Stimulated activated CD8-positive, alpha-beta memory T cell treated with anti-CD3 and anti-CD28 coated beads, Interleukin-15, amount 100 ng/mL, for 48 hours (primary cell): ENCODE results near the gene FRMD4B.

Source experiments
- DNase-seq, 2 donors: peaks; one replicate each; pipeline ENCODE4 v3.0.0-alpha.2; 2020; ENCODE audit warnings: low read depth in 2 of 2

Gene FRMD4B

GRCh38 chr3:69203631-69204314 is 182.1 kb downstream of the FRMD4B start:
- DNase-seq = no peak

- no peak for DNase-seq
Observed at GRCh38 chr3:69201658-69202057, 184.2 kb downstream of the FRMD4B start.

- peak in 1 of 2 donors; percentile 50 for DNase-seq
Observed at GRCh38 chr3:69200384-69201068, 185.4 kb downstream of the FRMD4B start.

- no peak for DNase-seq
Observed at GRCh38 chr3:69199942-69200341, 185.9 kb downstream of the FRMD4B start.

GRCh38 chr3:69197922-69198530 is 187.9 kb downstream of the FRMD4B start:
- DNase-seq = peak in 1 of 2 donors; percentile 62

- no peak for DNase-seq
Observed at GRCh38 chr3:69197455-69197854, 188.4 kb downstream of the FRMD4B start.

- no peak for DNase-seq
Observed at GRCh38 chr3:69196876-69197275, 189.0 kb downstream of the FRMD4B start.

GRCh38 chr3:69194431-69195165 is 191.3 kb downstream of the FRMD4B start:
- no peak for DNase-seq

- no peak for DNase-seq
Observed at GRCh38 chr3:69193749-69194148, 192.1 kb downstream of the FRMD4B start.

GRCh38 chr3:69191516-69191915 is 194.4 kb downstream of the FRMD4B start:
- no peak for DNase-seq

- no peak for DNase-seq
Observed at GRCh38 chr3:69189487-69189886, 196.4 kb downstream of the FRMD4B start.

- DNase-seq = no peak
Observed at GRCh38 chr3:69186575-69187093, 199.3 kb downstream of the FRMD4B start.

GRCh38 chr3:69182588-69183316 is 203.1 kb downstream of the FRMD4B start:
- DNase-seq = no peak

- DNase-seq = no peak
Observed at GRCh38 chr3:69181592-69182211, 204.2 kb downstream of the FRMD4B start.

GRCh38 chr3:69180869-69181591 is 204.9 kb downstream of the FRMD4B start:
- no peak for DNase-seq

GRCh38 chr3:69179740-69180372 is 206.0 kb downstream of the FRMD4B start:
- no peak for DNase-seq

GRCh38 chr3:69178838-69179739 is 206.8 kb downstream of the FRMD4B start:
- DNase-seq = no peak

GRCh38 chr3:69178082-69178481 is 207.8 kb downstream of the FRMD4B start:
- DNase-seq = no peak
